Measurements from ENCODE around the gene ZNF526. TPM values are rescaled to one million over a fixed set of nuclear protein-coding genes. Genes with fewer than 3 reads are reported as not detected.
A peak's percentile ranks its signal among the peaks of the same experiment; 100 is the strongest.

ZNF526 gene, protein sequence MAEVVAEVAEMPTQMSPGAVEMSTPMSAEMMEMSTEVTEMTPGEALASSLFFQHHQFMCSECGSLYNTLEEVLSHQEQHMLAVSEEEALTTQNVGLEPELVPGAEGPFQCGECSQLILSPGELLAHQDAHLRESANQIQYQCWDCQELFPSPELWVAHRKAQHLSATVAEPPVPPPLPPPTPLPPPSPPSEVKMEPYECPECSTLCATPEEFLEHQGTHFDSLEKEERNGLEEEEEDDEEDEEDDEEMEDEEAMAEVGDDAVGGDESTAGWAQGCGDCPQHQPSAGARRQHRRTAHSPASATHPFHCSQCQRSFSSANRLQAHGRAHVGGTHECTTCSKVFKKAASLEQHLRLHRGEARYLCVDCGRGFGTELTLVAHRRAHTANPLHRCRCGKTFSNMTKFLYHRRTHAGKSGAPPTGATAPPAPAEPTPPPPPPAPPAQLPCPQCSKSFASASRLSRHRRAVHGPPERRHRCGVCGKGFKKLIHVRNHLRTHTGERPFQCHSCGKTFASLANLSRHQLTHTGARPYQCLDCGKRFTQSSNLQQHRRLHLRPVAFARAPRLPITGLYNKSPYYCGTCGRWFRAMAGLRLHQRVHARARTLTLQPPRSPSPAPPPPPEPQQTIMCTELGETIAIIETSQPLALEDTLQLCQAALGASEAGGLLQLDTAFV
- total RNA-seq, result 10 to 100 TPM; 10.1 to 12.2 TPM
- polyA plus RNA-seq (ENCODE audit: insufficient read depth, low read depth, low replicate concordance), result 10.1 TPM
- long read RNA-seq, donor 1, full-length matches to known transcripts, result 3 of 3 reads
- long read RNA-seq, donor 1, partial matches to known transcripts, result 0 of 3 reads
- long read RNA-seq, donor 1, other reads (novel, unspliced or antisense), result 0 of 3 reads
- long read RNA-seq, donor 2, full-length matches to known transcripts, result 5 of 5 reads
- long read RNA-seq, donor 2, partial matches to known transcripts, result 0 of 5 reads
- long read RNA-seq, donor 2, other reads (novel, unspliced or antisense), result 0 of 5 reads

DNA sequence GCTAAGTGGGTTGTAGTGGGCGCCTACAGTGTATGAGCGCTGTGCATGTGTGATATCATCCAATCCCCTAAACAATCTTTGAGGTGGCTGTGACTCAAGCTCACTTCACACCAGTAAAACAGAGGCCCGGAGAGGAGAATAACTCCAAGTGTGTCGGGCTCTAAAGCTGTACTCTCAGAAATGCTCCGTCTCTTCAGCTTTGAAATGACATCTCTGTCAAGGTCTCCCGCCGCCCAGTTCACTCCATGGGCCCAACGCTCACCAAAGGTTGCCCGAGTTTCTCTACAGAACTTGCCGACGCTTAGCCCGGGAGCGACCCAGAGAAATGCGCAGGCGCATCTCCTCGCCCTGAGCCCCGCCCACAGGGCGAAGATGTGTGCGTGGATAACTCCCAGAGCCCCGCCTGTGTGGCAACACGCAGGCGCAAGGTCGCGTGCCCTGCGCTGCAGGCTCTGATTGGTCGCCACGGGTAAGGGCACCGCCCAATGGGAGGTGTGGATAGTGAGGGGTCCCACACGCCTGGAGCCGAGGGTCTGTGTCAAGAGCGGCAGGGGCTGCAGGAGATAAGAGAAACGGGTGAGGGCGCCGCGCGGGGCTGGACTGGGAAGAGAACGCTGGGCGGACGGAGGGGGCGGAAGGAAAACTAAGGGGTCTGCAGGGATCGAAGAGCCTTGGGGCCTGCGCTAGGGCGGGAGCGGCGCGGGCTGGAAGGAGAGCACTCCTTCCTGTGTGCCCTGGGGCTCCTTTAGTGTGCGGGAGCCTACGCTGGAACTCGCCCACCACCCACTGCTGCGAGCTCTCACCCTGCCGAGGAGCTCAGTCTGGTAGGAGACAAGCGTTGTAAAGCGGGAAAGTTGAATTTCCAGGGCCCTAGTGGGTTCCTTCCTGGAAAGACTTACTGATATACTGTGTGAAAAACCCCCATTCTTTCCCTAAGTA lies at the start of gene ZNF526:
TSS of gene ZNF526 (plus strand) at position 501 of the 939 bp plus-strand sequence. CDS start 4,092 bp downstream, outside the sequence.
- H3K36me3 ChIP-seq (ENCODE audit: low read depth, missing control alignments), result no peaks in the 10 kb centered on the region
- DNase-seq, result peak; percentile 98
- H3K27ac ChIP-seq, result peak within 1 kb of the TSS; percentile 75 to 85
- intact Hi-C loops (cut with DNase I; ENCODE audit: low total_unique reads), result no loop called here
- H3K4me3 ChIP-seq, result peak within 1 kb of the TSS; percentile 71 to 81
- TF ChIP-seq CTCF (IDR thresholded peaks at IDR 0.05) (no peak), POLR2A (IDR thresholded peaks at IDR 0.05) (peak; percentile 49)
- no peaks in the 10 kb centered on the region for H3K9me3 ChIP-seq
- H3K4me1 ChIP-seq, result peaks cover 31% of the 10 kb centered on the region
- whole genome bisulfite sequencing, 2 donors, result 1% methylated on average over 39 to 53 of the region's 53 CpGs
- no peaks in the 10 kb centered on the region for H3K27me3 ChIP-seq

DNA sequence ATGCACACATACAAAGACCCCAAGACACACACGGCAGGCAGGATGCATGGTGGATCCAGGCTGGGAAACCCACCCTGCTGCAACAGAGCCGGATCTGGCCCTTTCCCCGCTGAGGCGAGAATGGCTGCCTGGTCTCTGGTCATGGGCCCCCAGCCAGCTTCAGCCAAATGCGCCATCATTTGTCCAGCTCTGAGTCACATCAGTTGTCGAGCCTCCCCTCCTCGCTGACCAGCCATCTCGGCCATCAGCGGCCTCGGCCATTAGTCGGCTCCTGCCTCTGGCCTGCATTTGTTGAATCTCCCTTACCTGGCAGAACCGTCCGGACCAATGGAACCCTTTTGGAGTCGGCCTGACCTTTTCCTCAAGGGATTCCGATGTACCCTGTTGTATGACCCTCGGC lies 49.4 kb upstream of the ZNF526 start:
- Histone ChIP-seq H3K27me3 (no peaks in the 10 kb centered on the region), H3K9me3 (no peaks in the 10 kb centered on the region), H3K27ac (no peak overlapping the region), H3K36me3 (ENCODE audit: low read depth, missing control alignments) (no peaks in the 10 kb centered on the region), H3K4me3 (no peak overlapping the region), H3K4me1 (peaks cover 3% of the 10 kb centered on the region)
- intact Hi-C loops (cut with DNase I; ENCODE audit: low total_unique reads), result no loop called here
- TF ChIP-seq POLR2A (IDR thresholded peaks at IDR 0.05) (no peak), CTCF (IDR thresholded peaks at IDR 0.05) (no peak)
- WGBS, 2 donors, result 89 to 90% methylated on average over 9 to 16 of the region's 16 CpGs
- no peak for DNase-seq

- H3K9me3 ChIP-seq, result no peaks in the 10 kb centered on the region
- intact Hi-C loops (cut with DNase I; ENCODE audit: low total_unique reads), result no loop called here
- H3K27ac ChIP-seq, result no peak overlapping the region
- no peak for TF ChIP-seq POLR2A (IDR thresholded peaks at IDR 0.05)
- no peak for TF ChIP-seq CTCF (IDR thresholded peaks at IDR 0.05)
- H3K27me3 ChIP-seq, result no peaks in the 10 kb centered on the region
- WGBS, 2 donors, result 88 to 93% methylated on average over 7 of the region's 7 CpGs
- DNase-seq, result no peak
- H3K4me3 ChIP-seq, result no peak overlapping the region
- peaks cover 10% of the 10 kb centered on the region for H3K4me1 ChIP-seq
- H3K36me3 ChIP-seq (ENCODE audit: low read depth, missing control alignments), result no peaks in the 10 kb centered on the region
These were observed 47.9 kb upstream of the ZNF526 start for GRCh38 chr19:42172261-42172660.

- no peak for DNase-seq
- WGBS, 2 donors, result 69 to 77% methylated on average over 5 of the region's 5 CpGs
- TF ChIP-seq CTCF (IDR thresholded peaks at IDR 0.05) (no peak), POLR2A (IDR thresholded peaks at IDR 0.05) (no peak)
- Histone ChIP-seq H3K4me3 (no peak overlapping the region), H3K9me3 (no peaks in the 10 kb centered on the region), H3K27ac (no peak overlapping the region), H3K27me3 (no peaks in the 10 kb centered on the region), H3K36me3 (ENCODE audit: low read depth, missing control alignments) (no peaks in the 10 kb centered on the region), H3K4me1 (peaks cover 10% of the 10 kb centered on the region)
- intact Hi-C loops (cut with DNase I; ENCODE audit: low total_unique reads), result no loop called here
These were observed 46.4 kb upstream of the ZNF526 start for GRCh38 chr19:42173695-42174094.
